GM21360 (cell line): ENCODE data around the gene ADGRD1.
"Not testable (repeated sequence)": the region's sequence is repeated elsewhere in the genome, so short reads cannot be mapped to it uniquely, and the experiment has no call there.

Experiments
- ATAC-seq: cut with Tn5 transposase; IDR thresholded peaks from one replicate; pipeline ENCODE4 v1.9.1; 2021; ENCODE audit warnings: mild to moderate bottlenecking, moderate library complexity; ENCODE audit not compliant: unreplicated experiment

Gene ADGRD1

DNA sequence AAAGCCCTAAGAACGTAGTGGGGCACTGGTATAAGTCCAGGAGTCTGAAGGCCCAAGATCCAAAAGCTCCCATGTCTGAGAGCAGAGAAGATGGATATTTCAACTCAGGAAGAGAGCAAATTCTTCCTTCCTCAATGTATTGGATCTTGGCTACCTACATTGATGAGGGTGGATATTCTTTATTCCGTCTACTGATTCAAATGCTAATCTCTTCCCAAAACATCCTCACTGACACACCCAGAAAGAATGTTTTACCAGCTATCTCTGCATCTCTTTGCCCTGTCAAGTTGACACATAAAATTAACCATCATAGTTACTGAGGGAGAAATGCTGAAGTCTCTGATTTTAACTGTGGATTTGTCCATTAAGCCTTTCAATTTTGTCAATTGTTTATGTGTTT lies 16.6 kb upstream of the ADGRD1 start:
- ATAC-seq, result no peak

DNA sequence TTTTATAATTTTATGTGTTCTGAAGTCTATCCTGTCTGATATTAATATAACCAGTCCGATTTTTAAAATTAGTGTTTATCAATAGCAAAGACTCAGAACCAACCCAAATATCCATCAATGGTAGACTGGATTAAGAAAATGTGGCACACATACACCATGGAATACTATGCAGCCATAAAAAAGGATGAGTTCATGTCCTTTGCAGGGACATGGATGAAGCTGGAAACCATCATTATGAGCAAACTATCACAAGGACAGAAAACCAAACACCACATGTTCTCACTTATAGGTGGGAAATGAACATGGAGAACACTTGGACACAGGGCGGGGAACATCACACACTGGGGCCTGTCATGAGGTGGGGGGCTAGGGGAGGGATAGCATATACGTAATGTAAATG lies 16.2 kb upstream of the ADGRD1 start:
- ATAC-seq, result not testable (repeated sequence)

DNA sequence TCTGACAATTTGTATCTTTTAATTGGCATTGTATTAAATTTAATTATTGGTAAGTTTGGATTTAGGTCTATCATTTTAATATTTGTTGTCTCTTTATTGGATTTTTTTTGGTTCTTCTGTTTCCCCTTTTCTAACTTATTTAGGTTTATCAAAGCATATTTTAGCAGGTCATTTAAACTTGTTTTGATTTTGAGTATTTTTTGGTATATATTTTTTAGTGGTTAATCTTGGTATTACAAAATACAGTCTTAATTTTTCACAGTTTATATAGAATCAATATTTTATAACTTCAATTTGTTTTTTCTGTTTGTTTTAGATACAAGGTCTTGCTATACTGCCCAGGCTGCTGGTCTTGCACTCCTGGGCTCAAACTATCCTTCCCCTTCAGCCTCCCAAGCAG lies 15.5 kb upstream of the ADGRD1 start:
- no peak for ATAC-seq

DNA sequence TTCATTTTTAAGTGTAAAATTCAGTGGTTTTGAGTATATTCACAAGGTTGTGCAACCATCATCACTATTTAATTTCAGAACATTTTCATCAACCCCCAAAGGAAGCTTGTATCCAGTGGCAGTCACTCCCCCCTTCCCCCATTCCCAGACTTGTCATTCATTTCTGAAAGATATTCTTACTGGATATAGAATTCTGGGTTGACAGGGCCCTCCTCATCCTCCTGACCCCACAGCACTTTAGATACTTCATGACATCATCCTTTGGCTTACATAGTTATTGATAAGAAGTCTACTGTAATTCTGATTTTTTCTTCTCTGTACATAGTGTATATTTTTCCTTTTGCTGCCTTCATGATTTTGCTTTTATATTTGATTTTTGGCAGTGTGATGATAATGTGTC lies 8.8 kb upstream of the ADGRD1 start:
- ATAC-seq, result no peak

DNA sequence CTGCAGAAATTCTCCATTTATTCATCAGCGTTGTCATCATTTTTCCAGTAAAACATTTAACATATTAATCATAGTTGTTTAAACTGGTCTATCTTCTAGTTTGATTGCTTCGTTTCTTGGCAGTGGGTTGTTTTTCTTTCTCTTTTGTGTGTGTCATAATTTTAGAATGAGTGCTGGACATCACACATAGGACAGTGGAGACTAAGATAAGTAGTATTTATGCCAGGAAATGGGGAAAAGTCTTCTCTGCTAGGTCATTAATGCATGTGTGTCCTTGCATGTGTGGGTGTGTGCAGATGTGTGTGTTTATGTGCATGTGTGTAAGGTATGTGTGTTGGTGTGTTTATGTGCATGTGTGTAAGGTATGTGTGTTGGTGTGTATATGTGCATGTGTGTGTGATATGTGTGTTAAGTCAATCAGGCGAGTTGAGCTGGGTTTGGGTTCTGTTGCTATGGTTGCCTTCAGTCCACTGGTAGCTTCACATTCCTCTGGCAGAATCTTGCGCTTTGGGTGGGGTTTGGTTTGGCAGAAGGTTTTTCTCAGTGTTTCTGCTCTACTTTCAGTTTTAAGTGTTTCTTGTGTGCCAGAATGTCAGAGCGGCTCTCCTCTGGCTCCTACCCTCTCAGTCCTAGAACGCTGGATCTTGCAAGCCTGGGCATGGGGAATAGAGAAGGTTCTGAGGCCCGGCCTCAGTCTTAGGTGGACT lies 7.8 kb upstream of the ADGRD1 start:
- ATAC-seq, result no peak

DNA sequence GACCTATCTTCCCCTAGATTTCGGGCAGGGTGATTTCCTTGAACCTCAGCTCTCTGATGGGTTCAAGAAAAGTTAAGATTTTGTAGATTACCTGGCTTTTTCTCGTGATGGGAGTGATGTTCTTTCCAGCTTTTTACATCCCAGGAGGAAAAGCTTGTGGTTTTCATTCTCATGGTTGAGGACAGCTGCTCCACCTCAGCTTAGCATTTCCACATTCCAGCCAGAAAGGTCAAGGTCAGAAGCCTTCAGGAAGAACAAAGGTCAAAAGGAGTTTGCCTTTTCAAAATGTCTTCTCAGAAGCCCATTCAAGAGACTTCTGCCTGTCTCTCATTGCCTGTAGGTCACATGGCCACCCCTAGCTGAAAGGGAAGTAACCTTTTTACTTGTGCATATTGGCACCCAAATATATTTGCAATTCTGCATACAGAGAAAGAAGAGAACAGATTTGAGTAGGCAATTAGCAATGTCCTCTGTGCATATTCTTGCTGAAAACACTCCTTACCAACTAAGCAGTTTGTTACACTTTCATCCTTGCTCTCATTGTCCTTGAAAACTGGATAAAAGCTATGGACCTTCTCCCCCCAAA lies 6.6 kb upstream of the ADGRD1 start:
- ATAC-seq, result no peak

DNA sequence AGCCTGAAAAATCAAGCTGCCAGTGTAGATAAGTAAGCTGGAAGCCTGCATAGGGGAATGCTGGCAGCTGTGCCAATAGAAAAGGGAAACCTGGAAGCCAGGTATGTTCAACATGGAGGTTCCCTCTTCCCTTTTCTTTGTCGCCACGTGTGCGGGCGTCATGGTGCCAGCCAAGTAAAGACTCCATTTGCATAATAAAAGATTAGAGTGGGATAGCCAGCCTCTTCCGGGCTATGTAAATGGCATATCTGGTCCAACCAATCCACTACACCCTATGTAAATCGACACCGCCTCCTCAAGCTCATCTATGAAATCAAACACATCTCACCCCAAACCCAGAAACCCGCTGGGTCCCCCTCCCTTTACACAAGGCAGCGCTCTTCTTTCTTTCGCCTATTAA lies 5.6 kb upstream of the ADGRD1 start:
- ATAC-seq, result no peak

DNA sequence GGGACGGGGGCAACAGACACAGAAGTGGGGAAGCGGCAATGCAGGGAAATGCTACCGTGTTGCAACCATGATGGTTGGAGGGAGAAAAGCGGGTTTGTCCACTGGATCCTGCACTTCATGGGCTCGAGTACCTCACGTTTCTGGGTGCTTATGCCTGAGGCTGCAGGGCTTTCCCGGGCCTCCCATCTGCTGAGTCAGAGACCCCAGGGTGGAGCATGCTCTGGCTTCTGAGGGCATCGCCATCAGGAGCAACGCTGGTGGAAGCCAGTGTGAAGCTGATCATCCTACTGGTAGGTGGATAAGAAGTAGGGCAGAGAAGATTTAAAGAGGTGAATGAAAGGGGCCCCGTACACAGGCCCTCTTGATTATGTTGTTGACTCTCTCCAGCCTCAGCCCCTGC lies 5.0 kb upstream of the ADGRD1 start:
- no peak for ATAC-seq

DNA sequence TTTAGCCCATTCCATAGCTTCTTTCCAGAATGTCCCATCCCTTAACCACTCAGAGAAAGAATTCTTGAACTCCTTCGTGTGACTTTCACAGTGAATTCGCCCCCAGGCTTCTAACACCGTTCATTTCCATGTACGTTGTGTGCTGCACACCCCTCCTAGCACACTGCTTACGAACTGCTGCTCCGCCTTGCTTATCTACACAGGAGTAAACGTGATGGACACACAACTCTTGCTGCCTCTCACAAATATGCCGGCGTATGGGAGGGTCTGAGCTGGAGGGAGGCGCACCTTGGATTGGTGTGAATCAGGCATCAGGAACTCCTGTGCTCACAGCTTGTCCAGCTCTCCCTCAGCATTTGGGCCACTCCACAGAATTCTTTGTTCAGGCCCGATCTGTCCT lies 3.9 kb upstream of the ADGRD1 start:
- ATAC-seq, result no peak

DNA sequence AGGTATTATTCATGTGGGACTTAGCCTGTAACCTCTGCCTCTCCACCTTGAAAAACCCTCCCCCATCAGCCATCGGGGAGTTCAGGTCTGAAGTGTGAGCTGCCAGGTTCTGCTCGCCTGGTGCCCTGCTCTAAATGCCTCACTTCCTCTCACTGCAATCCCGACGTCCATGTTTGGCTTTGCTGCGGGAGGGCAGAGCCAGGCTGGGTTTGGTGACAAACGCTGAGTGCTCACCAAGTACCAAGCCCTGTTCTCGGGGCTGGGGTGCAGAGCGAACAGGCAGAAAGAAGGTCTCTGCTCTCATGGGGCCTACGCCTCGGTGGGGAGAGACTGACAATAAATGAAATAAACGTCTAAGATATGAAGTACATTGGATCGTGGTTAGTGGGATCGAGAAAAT lies 2.1 kb upstream of the ADGRD1 start:
- no peak for ATAC-seq

DNA sequence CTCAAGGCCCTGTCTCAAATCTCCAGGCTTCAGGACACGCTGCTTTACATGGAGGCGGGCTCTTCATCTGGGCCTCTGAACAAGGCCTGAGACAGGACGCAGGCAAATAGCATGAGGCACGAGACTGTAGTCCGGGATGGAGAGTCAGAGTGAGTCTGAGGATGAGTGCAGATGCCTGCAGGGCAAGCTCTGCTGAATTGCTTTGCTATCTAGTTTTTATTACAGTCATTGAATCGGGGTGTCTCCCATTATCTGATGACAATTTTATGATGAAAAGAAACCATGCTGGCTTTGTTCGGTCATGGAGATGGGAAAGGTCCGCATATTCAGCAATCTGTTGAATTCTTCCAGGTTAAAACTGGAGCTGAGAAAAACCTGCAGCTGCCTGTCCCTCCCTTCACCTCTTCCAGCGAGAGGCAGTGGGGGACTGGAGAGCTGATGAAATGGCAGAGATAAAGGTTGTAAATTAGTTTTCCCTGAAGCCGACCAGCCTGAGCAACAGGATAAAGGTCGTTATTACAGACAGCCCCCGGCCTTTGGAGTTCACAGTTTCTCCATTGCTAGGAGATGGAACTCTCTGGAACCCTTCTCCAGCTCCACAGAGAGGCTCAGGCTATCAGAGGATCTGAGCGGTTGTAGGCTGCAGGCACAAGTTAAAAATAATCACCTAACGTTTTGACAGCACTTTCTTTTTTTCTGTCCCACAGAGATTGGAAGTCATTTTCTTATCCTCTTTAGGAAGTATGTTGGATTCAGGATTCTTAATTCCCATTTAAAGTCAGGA lies 1.3 kb upstream of the ADGRD1 start:
- ATAC-seq, result no peak

DNA sequence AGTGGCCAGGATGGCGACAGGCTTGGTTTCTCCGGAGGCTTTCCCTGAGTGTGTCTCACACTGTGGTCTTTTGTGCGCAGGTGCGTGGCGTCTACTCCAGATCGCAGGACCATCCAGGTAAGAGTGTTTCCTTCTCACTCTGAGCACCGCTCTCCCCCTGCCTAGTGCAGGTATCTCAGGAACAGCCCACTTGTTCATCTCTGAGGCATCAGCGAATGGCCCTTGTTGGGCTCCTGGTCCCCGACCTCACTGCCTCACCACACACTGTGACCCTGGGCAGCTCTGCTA lies 781 bp downstream of the ADGRD1 start:
- no peak for ATAC-seq

DNA sequence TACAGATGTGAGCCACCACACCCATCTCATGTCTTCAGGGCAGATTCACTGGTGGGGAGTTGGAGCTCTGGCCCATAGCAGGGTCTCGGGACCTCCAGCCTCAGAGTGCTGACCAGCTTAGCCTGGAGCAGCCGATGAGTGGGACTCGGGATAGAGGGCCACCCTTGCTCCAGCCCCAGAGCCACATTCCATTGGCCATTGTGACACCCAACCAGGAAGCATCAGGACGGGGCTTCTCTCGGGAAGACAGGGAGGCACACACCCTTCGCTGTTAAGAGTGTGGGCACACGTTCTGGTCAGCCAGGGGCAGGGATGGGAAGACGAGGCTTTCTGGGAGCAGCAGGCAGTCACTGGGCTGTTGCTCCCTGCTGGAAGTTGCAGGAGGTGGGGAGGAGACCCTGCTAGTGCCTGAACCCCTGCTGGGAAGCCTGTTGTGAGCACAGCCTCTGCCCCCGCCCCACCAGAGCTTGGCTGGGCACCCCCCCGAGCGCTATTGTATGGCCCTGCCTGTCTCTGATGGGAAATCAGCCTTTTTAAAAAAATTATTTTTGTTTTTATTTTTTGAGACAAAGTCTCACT lies 1.6 kb downstream of the ADGRD1 start:
- no peak for ATAC-seq

DNA sequence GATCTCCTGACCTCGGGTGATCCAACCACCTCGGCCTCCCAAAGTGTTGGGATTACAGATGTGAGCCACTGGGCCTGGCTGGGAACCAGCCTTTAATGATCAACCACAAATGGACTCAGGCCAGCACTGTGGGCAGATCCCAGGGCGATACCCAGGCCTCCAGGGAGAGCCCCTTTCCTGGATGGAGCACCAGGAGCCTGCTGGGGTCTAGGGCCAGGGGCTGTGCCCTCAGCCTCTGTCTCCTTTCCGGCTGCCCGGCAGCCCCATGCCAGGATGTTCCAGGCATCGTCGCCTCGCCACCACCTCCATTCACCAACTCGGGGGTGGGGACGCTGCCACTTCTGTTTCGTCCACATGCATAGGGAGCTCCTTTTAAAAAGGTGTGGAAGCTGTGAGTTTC lies 2.3 kb downstream of the ADGRD1 start:
- no peak for ATAC-seq

DNA sequence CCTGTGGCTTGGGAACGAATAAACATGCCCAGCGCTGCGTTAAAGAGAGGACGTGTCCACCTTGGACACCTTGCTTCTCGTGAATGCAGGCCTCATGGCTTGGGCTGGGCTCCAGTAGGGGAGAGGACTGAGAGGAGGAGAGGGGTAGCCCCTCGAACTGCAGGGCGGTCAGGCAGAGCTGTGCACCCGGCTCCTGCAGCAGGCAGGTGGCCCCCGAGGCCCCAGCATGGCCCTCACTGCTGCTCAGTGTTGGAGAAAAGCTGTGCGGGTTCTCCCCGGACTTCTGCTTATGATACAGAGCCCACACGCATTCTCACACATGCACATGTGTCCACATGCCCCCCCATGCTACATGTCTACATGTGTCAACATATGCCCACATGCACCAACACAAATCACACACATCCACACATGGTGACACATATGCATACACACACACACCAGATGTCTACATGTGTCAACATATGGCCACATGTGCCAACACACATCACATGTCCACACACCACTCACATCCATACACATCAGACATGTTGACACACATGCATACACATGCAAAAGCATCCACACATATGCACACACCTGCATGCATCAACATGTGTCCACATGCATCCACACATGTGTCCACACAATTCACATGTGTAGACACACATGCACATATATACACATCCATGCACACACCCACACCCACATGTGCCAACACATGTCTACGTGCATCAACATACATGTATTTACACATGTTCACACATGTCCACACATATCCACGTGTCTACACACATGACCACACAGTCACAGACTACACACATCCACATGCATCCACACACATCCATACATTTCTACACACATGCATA lies 3.0 kb downstream of the ADGRD1 start:
- no peak for ATAC-seq

DNA sequence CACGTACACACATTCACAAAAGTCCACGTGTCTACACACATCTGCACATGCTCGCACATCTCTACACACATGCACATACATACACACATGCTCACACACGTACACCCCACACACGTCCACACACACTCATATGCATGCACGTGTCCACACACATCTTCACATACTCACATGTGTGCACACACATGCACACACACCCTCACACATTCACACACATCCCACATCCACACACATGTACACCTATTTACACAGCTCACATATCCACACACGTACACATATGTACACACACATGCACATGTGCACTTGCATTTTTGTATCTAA lies 3.6 kb downstream of the ADGRD1 start:
- ATAC-seq, result no peak

DNA sequence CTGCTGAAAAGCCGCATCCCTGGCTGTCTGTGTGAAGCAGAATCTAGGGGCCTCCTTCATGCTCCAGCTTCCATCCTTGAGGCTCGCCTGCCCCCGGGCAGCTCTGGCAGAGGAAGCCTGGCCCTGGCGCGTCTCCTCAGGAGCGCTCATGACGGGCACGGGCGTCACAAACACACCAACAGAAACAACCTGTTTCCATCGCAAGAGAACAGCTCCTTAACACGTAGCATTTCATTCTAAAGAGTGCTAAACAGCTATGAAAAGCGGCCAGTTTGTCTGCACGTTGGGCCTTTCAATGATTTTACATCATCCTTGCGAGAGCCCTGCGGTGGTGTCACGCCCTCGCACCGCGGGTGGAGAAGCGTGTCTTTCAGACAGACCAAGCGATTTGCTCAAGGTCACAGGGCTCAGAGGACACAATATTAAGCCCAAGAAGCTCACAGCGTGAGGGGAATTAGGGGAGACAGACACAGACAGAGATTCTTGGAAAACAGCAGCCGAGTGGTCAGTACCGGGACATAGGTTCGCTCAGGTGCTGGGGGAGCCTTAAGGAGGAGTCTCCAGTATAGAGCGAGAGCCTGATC lies 4.9 kb downstream of the ADGRD1 start:
- no peak for ATAC-seq

DNA sequence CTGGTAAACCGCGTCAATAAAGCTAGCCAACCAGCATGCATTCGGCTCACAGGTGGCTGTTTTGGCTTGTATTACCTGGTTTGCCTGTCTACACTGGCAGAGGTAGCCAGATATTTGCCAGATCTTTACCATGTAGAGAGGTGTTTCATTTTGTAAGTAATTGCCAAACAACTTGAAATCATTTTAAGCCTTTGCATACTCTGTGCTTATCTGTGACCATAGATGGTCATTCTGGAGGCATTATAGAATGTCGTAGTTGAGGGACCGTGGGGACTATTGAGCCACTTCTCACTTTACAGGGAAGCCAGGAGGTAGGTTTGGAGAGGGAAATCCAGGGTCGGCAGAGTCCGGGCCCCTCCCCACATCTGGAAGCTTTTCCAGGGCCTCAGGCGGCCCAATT lies 5.9 kb downstream of the ADGRD1 start:
- ATAC-seq, result no peak

DNA sequence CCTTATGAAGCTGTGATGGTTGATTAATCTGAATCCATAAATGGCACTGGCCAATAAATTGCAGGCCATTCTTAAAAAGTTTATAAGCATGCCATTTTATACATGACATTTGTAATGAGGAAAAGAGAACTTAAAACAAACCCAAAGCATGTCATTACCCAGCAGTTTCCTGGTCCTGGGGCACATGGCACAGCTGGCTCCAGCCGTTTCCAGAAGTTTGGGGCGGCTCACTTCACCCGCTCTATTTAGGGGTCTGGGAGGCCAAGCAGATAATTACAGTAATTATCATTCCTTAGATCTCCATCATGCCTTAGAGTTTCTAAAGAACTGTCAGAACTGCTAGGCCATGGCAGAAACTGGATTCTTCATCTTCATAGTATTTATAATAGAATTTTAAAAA lies 6.4 kb downstream of the ADGRD1 start:
- ATAC-seq, result no peak

DNA sequence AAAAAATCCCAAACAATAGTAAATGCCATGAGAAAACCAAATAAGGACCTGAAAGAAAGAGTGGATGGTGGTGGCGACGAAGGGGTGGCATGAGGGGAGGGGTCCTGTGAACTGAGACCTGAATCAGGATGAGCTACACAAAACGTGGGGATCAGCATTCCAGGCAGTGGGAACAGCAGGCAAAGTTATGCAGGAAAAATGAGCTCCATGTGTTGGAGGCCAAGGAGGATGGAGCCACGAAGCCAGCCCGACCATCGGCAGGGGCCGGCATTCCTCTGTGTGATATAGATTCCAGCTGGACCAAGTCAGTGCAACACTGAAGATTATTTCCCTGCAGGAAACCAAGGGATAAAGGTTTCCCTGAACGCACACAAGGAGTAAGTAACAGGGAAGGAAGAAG lies 7.1 kb downstream of the ADGRD1 start:
- ATAC-seq, result no peak

DNA sequence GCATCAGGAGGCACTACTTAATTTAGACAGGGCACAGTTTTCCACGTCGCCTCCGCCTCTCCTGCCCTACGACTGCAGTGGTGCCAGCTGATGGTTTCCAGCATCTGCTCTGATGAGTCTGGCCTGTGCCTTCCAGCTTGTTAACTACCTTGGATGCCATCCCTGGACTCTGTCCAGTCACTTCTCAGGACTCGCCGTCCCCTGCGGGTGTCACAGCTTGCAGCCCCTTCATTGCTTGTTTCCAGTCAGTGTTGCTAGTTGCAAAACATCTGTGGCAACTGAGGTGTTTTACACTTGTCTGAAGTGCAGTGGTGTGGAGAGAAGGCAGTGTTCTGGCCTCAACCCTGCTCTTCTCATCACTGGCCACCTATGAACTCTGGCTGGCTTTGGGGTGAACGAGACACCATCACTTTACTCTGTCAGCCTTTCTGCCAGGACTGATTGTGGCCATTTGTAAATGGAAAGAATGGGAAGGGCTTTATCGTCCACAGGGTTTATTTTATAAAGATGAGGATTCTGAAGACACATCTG lies 8.3 kb downstream of the ADGRD1 start:
- ATAC-seq, result no peak
